ENCODE results near the gene DST.

GRCh38 chr6:56478202-56478601 lies 164.5 kb downstream of the DST start:
- TF ChIP-seq BRCA1 (IDR thresholded peaks at IDR 0.05; ENCODE audit: low read depth, low read length) (no peak), SP2 (IDR thresholded peaks at IDR 0.05; ENCODE audit: low read length) (no peak), EP300 (IDR thresholded peaks at IDR 0.05; ENCODE audit: borderline replicate concordance in 1 of 2, low read depth in 2 of 2, low read length in 2 of 2) (no peak), GABPA (IDR thresholded peaks at IDR 0.05; ENCODE audit: borderline replicate concordance, insufficient read depth, low read length) (no peak), RFX5 (IDR thresholded peaks at IDR 0.05; ENCODE audit: borderline replicate concordance, low read depth, low read length) (no peak), ZNF274 (IDR thresholded peaks at IDR 0.05; ENCODE audit: borderline replicate concordance, extremely low read depth, low read length) (no peak), EZH2 (IDR thresholded peaks at IDR 0.05; ENCODE audit: low read depth, low read length, severe bottlenecking) (no peak), JUND (IDR thresholded peaks at IDR 0.05; ENCODE audit: low read length) (no peak), TAF1 (IDR thresholded peaks at IDR 0.05; ENCODE audit: low read depth, low read length) (no peak)
- TF ChIP-seq, protein P1, sequence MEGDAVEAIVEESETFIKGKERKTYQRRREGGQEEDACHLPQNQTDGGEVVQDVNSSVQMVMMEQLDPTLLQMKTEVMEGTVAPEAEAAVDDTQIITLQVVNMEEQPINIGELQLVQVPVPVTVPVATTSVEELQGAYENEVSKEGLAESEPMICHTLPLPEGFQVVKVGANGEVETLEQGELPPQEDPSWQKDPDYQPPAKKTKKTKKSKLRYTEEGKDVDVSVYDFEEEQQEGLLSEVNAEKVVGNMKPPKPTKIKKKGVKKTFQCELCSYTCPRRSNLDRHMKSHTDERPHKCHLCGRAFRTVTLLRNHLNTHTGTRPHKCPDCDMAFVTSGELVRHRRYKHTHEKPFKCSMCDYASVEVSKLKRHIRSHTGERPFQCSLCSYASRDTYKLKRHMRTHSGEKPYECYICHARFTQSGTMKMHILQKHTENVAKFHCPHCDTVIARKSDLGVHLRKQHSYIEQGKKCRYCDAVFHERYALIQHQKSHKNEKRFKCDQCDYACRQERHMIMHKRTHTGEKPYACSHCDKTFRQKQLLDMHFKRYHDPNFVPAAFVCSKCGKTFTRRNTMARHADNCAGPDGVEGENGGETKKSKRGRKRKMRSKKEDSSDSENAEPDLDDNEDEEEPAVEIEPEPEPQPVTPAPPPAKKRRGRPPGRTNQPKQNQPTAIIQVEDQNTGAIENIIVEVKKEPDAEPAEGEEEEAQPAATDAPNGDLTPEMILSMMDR (IDR thresholded peaks at IDR 0.05; ENCODE audit: control extremely low read depth in 1 of 3, insufficient read depth in 1 of 3, low read depth in 1 of 3, low read length in 3 of 3): no peak
